Measurements from ENCODE around the gene PRKCG. TPM values are rescaled to one million over a fixed set of nuclear protein-coding genes. Genes with fewer than 3 reads are reported as not detected.
"Not testable (repeated sequence)": the region's sequence is repeated elsewhere in the genome, so short reads cannot be mapped to it uniquely, and the experiment has no call there.

The PRKCG gene
- total RNA-seq, 1 donor: 0.10 TPM

GRCh38 chr19:53927739-53928138 is 45.7 kb downstream of the PRKCG start:
- Histone ChIP-seq H3K4me1 (ENCODE audit: insufficient read depth, low read length) (no peaks in the 10 kb centered on the region), H3K27me3 (ENCODE audit: insufficient read depth, low read length) (no peaks in the 10 kb centered on the region), H3K4me3 (ENCODE audit: low read length) (no peak overlapping the region), H3K9me3 (ENCODE audit: low read depth, low read length) (no peaks in the 10 kb centered on the region)

- H3K27me3 ChIP-seq (ENCODE audit: insufficient read depth, low read length): peaks cover 4% of the 10 kb centered on the region
- no peak overlapping the region for H3K4me3 ChIP-seq (ENCODE audit: low read length)
- H3K9me3 ChIP-seq (ENCODE audit: low read depth, low read length): no peaks in the 10 kb centered on the region
- no peaks in the 10 kb centered on the region for H3K4me1 ChIP-seq (ENCODE audit: insufficient read depth, low read length)
Measured at GRCh38 chr19:53936029-53936428, 54.0 kb downstream of the PRKCG start.

- no peaks in the 10 kb centered on the region for H3K4me1 ChIP-seq (ENCODE audit: insufficient read depth, low read length)
- H3K4me3 ChIP-seq (ENCODE audit: low read length): no peak overlapping the region
- H3K27me3 ChIP-seq (ENCODE audit: insufficient read depth, low read length): peaks cover 38% of the 10 kb centered on the region
- no peaks in the 10 kb centered on the region for H3K9me3 ChIP-seq (ENCODE audit: low read depth, low read length)
Measured at GRCh38 chr19:53942001-53942786, 60.2 kb downstream of the PRKCG start.

GRCh38 chr19:53944416-53944815 is 62.4 kb downstream of the PRKCG start:
- Histone ChIP-seq H3K9me3 (ENCODE audit: low read depth, low read length) (no peaks in the 10 kb centered on the region), H3K27me3 (ENCODE audit: insufficient read depth, low read length) (peaks cover 38% of the 10 kb centered on the region)

GRCh38 chr19:53944933-53945332 is 62.9 kb downstream of the PRKCG start:
- Histone ChIP-seq H3K27me3 (ENCODE audit: insufficient read depth, low read length) (peaks cover 36% of the 10 kb centered on the region), H3K9me3 (ENCODE audit: low read depth, low read length) (no peaks in the 10 kb centered on the region), H3K4me3 (ENCODE audit: low read length) (no peak overlapping the region), H3K4me1 (ENCODE audit: insufficient read depth, low read length) (no peaks in the 10 kb centered on the region)

More at GRCh38 chr19:53944416-53944815, 62.4 kb downstream of the PRKCG start:
- Histone ChIP-seq H3K4me3 (ENCODE audit: low read length) (no peak overlapping the region), H3K4me1 (ENCODE audit: insufficient read depth, low read length) (no peaks in the 10 kb centered on the region)

- Histone ChIP-seq H3K27me3 (ENCODE audit: insufficient read depth, low read length) (peaks cover 34% of the 10 kb centered on the region), H3K9me3 (ENCODE audit: low read depth, low read length) (no peaks in the 10 kb centered on the region), H3K4me3 (ENCODE audit: low read length) (no peak overlapping the region), H3K4me1 (ENCODE audit: insufficient read depth, low read length) (no peaks in the 10 kb centered on the region)
Measured at GRCh38 chr19:53945441-53945840, 63.4 kb downstream of the PRKCG start.

- peaks cover 33% of the 10 kb centered on the region for H3K27me3 ChIP-seq (ENCODE audit: insufficient read depth, low read length)
- no peaks in the 10 kb centered on the region for H3K9me3 ChIP-seq (ENCODE audit: low read depth, low read length)
- no peaks in the 10 kb centered on the region for H3K4me1 ChIP-seq (ENCODE audit: insufficient read depth, low read length)
- no peak overlapping the region for H3K4me3 ChIP-seq (ENCODE audit: low read length)
Measured at GRCh38 chr19:53945998-53946397, 64.0 kb downstream of the PRKCG start.

- Histone ChIP-seq H3K9me3 (ENCODE audit: low read depth, low read length) (no peaks in the 10 kb centered on the region), H3K4me1 (ENCODE audit: insufficient read depth, low read length) (no peaks in the 10 kb centered on the region), H3K4me3 (ENCODE audit: low read length) (no peak overlapping the region), H3K27me3 (ENCODE audit: insufficient read depth, low read length) (peaks cover 21% of the 10 kb centered on the region)
Measured at GRCh38 chr19:53947624-53948023, 65.6 kb downstream of the PRKCG start.

GRCh38 chr19:53948611-53949010 is 66.6 kb downstream of the PRKCG start:
- not testable (repeated sequence) for H3K4me3 ChIP-seq (ENCODE audit: low read length); H3K9me3 ChIP-seq (ENCODE audit: low read depth, low read length); H3K4me1 ChIP-seq (ENCODE audit: insufficient read depth, low read length)
- H3K27me3 ChIP-seq (ENCODE audit: insufficient read depth, low read length): peaks cover 14% of the 10 kb centered on the region

GRCh38 chr19:53951436-53951835 is 69.4 kb downstream of the PRKCG start:
- H3K4me3 ChIP-seq (ENCODE audit: low read length): no peak overlapping the region
- H3K9me3 ChIP-seq (ENCODE audit: low read depth, low read length): no peaks in the 10 kb centered on the region
- no peaks in the 10 kb centered on the region for H3K4me1 ChIP-seq (ENCODE audit: insufficient read depth, low read length)
- peaks cover 8% of the 10 kb centered on the region for H3K27me3 ChIP-seq (ENCODE audit: insufficient read depth, low read length)

GRCh38 chr19:53951947-53952346 is 70.0 kb downstream of the PRKCG start:
- Histone ChIP-seq H3K9me3 (ENCODE audit: low read depth, low read length) (no peaks in the 10 kb centered on the region), H3K4me1 (ENCODE audit: insufficient read depth, low read length) (no peaks in the 10 kb centered on the region), H3K27me3 (ENCODE audit: insufficient read depth, low read length) (peaks cover 13% of the 10 kb centered on the region), H3K4me3 (ENCODE audit: low read length) (no peak overlapping the region)

- H3K4me1 ChIP-seq (ENCODE audit: insufficient read depth, low read length): no peaks in the 10 kb centered on the region
- no peak overlapping the region for H3K4me3 ChIP-seq (ENCODE audit: low read length)
- peaks cover 26% of the 10 kb centered on the region for H3K27me3 ChIP-seq (ENCODE audit: insufficient read depth, low read length)
- no peaks in the 10 kb centered on the region for H3K9me3 ChIP-seq (ENCODE audit: low read depth, low read length)
Measured at GRCh38 chr19:53953383-53953782, 71.4 kb downstream of the PRKCG start.

Other genes starting within 250 kb of the PRKCG start
- gene NLRP12, start 57.9 kb upstream of the PRKCG start, total RNA-seq: 6.9 TPM
- gene MYADM, start 14.3 kb upstream of the PRKCG start, total RNA-seq: 51.9 TPM
- gene CACNG7, start 27.1 kb downstream of the PRKCG start, total RNA-seq: not detected
- gene CACNG8, start 80.7 kb downstream of the PRKCG start, total RNA-seq: not detected
- gene CACNG6, start 109.4 kb downstream of the PRKCG start, total RNA-seq: not detected
- gene VSTM1, start 181.7 kb downstream of the PRKCG start, total RNA-seq: 12.4 TPM
- 0.21 TPM for gene TARM1, start 199.2 kb downstream of the PRKCG start, total RNA-seq
- 8.7 TPM for gene OSCAR, start 218.6 kb downstream of the PRKCG start, total RNA-seq
- 6.9 TPM for gene NDUFA3, start 220.7 kb downstream of the PRKCG start, total RNA-seq
- 5.7 TPM for gene TFPT, start 233.5 kb downstream of the PRKCG start, total RNA-seq
- gene PRPF31, start 233.6 kb downstream of the PRKCG start, total RNA-seq: 27.8 TPM

Measured in mononuclear cell (primary cell).